Heart left ventricle (tissue), 16 donors: ENCODE measurements around the gene PALD1. TPM values are rescaled to one million over a fixed set of nuclear protein-coding genes. Genes with fewer than 3 reads are reported as not detected.
"Not testable (repeated sequence)": the region's sequence is repeated elsewhere in the genome, so short reads cannot be mapped to it uniquely, and the experiment has no call there.

Experiments
- ATAC-seq, 4 donors: fragments of 200-7000 bp; cut with Tn5 transposase; one replicate each; pipeline ENCODE4 v1.9.1; 2020 to 2022; ENCODE audit warnings: moderate library complexity in 4 of 4, mild to moderate bottlenecking in 3 of 4, moderate number of reproducible peaks in 1 of 4
- DNase-seq, 5 donors: peaks; one replicate each; pipeline ENCODE4 v3.0.0-alpha.2; 2020
- H3K27ac ChIP-seq, 12 donors: fragments of 200-600 bp; sonication (generic) in 4 of 12; one replicate each; pipeline versions ENCODE4 v1.5.0 to v1.8.0; 2016 to 2022; ENCODE audit warnings: mild to moderate bottlenecking in 2 of 12
- H3K27me3 ChIP-seq, 9 donors: fragments of 200-600 bp; sonication (generic) in 2 of 9; one replicate each; pipeline versions ENCODE4 v1.5.1 to v1.8.0; 2016 to 2022; ENCODE audit warnings: mild to moderate bottlenecking in 3 of 9
- H3K36me3 ChIP-seq, 9 donors: fragments of 200-600 bp; sonication (generic) in 2 of 9; one replicate each; pipeline versions ENCODE4 v1.5.0 to v1.8.0; 2018 to 2022; ENCODE audit warnings: mild to moderate bottlenecking in 2 of 9
- H3K4me1 ChIP-seq, 12 donors: fragments of 200-600 bp; sonication (generic) in 4 of 12; one replicate each; pipeline versions ENCODE4 v1.5.0 to v1.8.0; 2016 to 2022; ENCODE audit warnings: mild to moderate bottlenecking in 3 of 12
- H3K4me3 ChIP-seq, 12 donors: fragments of 200-600 bp; sonication (generic) in 4 of 12; one replicate each; pipeline versions ENCODE4 v1.5.0 to v1.8.0; 2017 to 2022; ENCODE audit warnings: mild to moderate bottlenecking in 9 of 12, moderate library complexity in 4 of 12
- H3K9me3 ChIP-seq, 12 donors: fragments of 200-600 bp; sonication (generic) in 4 of 12; one replicate each; pipeline versions ENCODE4 v1.5.0 to v1.8.0; 2016 to 2022; ENCODE audit warnings: mild to moderate bottlenecking in 1 of 12
- POLR2A ChIP-seq, 2 donors: fragments of 450-650 bp; IDR thresholded peaks; one replicate each; pipeline ENCODE4 v1.6.1; 2017; ENCODE audit warnings: antibody characterized with exemption in 2 of 2, mild to moderate bottlenecking in 2 of 2, moderate library complexity in 2 of 2
- WGBS, 4 donors: extraction: QIAGEN DNeasy Blood & Tissue Kit in 2 of 4; methylation state at CpG; one replicate each; pipeline versions ENCODE4 v1.1.5 to v1.1.7; 2013 to 2018; 5-methylcytosine and 5-hydroxymethylcytosine counted together
- intact Hi-C, 10 donors: fragments of 100-400 bp; cut with DNase I; formaldehyde crosslinking; loops; one replicate each; pipeline versions ENCODE4 v1.11.1 to v1.14.2; 2022
- polyA plus RNA-seq, 2 donors: library from polyadenylated mRNA; stranded (reverse); fragments of 200-250 nt; gene quantifications; one replicate each; pipeline ENCODE4 v1.2.3, GENCODE V29; 2013
- total RNA-seq, 9 donors: library from RNA; depleted of rRNA in 2 of 9; stranded (reverse); fragments of >200 nt in 2 of 9; fragmentation: NEBNext Ultra II Directional in 3 of 9; extraction: Animal tissue kit (Norgen Biotek cat#: 25700) in 3 of 9; gene quantifications; one replicate each; pipeline versions ENCODE4 v1.1.0 to v1.2.4, GENCODE V29; 2016 to 2023
- TF ChIP-seq, protein P1 (sequence below), 12 donors: fragments of 200-600 bp; sonication (generic) in 4 of 12; IDR thresholded peaks; one replicate each; pipeline versions ENCODE4 v1.5.0 to v1.8.0; 2018 to 2022; ENCODE audit warnings: antibody characterized with exemption in 12 of 12, mild to moderate bottlenecking in 5 of 12
- donor health status: ischemic (EF 13 %, LVEDD 7.1; RV severe dilation, severe dysfunction).
- donor health status: healthy with polysubstance abuse.
- donor health status: DM: no; HTN: yes; CAD: no.
- donor health status: DM: no; HTN: no; CAD: no.
- donor health status: ischemic (EF 25% LVEDD 6.9; RV normal size, moderate dysfunction).
- donor health status: ischemic (EF 25% LVEDD 5.7; RV mildly dilated, moderate dysfunction).
- donor health status: healthy.
- donor health status: DM: yes; HTN: yes; CAD: no.
- donor health status: ischemic (EF 35%, LVEDD 5.7; RV mildly dilated, moderate dysfunction).
- donor health status: nonischemic (EF 11% LVEDD 7.7; RV severe dilation, severe dysfunction).
- donor health status: DM: yes; HTN: yes; CAD: no.
- donor health status: PGD.
- donor health status: ischemic (EF 29% LVEDD 5.4; RV normal size, mild dysfunction).
- donor health status: nonischemic (EF 23%, LVEDD 6.1; RV moderate dilation, normal function).

The PALD1 gene
- total and polyA plus RNA-seq, 11 donors: 2.7 to 12.3 (median 5.5) TPM

DNA sequence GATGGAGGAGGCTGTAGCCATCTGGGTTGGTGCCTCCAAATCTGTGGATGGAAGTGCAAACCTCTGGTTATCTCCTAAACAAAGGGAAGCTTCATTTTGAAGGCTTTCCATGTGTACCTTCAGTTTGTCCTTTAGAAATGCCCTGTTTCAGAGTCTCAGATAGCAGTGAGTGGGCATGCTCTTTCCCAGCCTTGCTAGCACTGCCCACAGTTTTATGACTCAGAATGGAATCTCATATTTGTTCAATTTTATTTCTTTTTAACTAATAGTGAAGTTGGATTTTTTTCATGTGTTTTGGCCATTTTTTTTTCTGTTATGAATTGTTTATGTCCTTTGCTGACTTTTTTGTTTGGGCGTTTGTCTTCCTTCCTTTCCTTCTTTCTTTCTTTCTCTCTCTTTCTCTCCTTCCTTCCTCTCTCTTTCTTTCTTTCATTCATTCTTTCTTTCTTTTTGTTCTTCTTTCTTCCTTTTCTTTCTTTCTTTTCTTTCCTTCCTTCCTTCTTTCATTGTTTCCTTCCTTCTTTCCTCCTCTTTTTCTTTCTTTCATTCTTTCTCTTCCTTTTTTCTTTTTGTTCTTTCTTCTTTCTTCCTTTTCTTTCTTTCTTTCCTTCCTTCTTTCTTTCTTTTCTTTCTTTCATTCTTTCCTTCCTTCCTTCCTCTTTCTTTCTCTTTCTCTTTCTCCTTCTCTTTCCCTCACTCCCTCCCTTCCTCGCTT lies 98.4 kb downstream of the PALD1 start:
- DNase-seq: no peak
- Histone ChIP-seq H3K36me3 (no peaks in the 10 kb centered on the region), H3K4me3 (no peak overlapping the region), H3K27ac (peak overlapping the region in 2 of 12 donors; percentile 17 to 66), H3K4me1 (peaks cover 0 to 48% (median 16%) of the 10 kb centered on the region in 12 donors), H3K9me3 (no peaks in the 10 kb centered on the region), H3K27me3 (no peaks in the 10 kb centered on the region)
- WGBS, 4 donors: 83 to 87% (median 86%) methylated on average over 2 of the region's 2 CpGs
- TF ChIP-seq, protein P1, sequence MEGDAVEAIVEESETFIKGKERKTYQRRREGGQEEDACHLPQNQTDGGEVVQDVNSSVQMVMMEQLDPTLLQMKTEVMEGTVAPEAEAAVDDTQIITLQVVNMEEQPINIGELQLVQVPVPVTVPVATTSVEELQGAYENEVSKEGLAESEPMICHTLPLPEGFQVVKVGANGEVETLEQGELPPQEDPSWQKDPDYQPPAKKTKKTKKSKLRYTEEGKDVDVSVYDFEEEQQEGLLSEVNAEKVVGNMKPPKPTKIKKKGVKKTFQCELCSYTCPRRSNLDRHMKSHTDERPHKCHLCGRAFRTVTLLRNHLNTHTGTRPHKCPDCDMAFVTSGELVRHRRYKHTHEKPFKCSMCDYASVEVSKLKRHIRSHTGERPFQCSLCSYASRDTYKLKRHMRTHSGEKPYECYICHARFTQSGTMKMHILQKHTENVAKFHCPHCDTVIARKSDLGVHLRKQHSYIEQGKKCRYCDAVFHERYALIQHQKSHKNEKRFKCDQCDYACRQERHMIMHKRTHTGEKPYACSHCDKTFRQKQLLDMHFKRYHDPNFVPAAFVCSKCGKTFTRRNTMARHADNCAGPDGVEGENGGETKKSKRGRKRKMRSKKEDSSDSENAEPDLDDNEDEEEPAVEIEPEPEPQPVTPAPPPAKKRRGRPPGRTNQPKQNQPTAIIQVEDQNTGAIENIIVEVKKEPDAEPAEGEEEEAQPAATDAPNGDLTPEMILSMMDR (IDR thresholded peaks at IDR 0.05): no peak
- TF ChIP-seq POLR2A (IDR thresholded peaks at IDR 0.05): no peak
- intact Hi-C loops: no loop called here
- ATAC-seq: no peak

GRCh38 chr10:70578371-70578947 lies 99.9 kb downstream of the PALD1 start:
- intact Hi-C loops: no loop called here
- peak in 1 of 4 donors; percentile 59 for ATAC-seq
- no peaks in the 10 kb centered on the region for H3K36me3 ChIP-seq
- H3K27me3 ChIP-seq: no peaks in the 10 kb centered on the region
- H3K27ac ChIP-seq: peak overlapping the region in 1 of 12 donors; percentile 29
- H3K9me3 ChIP-seq: no peaks in the 10 kb centered on the region
- H3K4me1 ChIP-seq: peaks cover 0 to 48% (median 16%) of the 10 kb centered on the region in 12 donors
- no peak overlapping the region for H3K4me3 ChIP-seq
- DNase-seq: peak in 1 of 5 donors; percentile 8
- TF ChIP-seq, protein P1 (IDR thresholded peaks at IDR 0.05): no peak
- TF ChIP-seq POLR2A (IDR thresholded peaks at IDR 0.05): no peak
- WGBS, 4 donors: 55 to 62% (median 60%) methylated on average over 7 of the region's 7 CpGs

- Histone ChIP-seq H3K27ac (peak overlapping the region in 1 of 12 donors; percentile 29), H3K4me3 (no peak overlapping the region), H3K27me3 (no peaks in the 10 kb centered on the region), H3K9me3 (no peaks in the 10 kb centered on the region), H3K4me1 (peaks cover 0 to 49% (median 24%) of the 10 kb centered on the region in 12 donors), H3K36me3 (no peaks in the 10 kb centered on the region)
- ATAC-seq: no peak
- intact Hi-C loops: loop anchor here in 1 of 10 donors (10.0 kb wide), 1 partner anchor 75 kb away; no protein-coding TSS in a partner anchor
- WGBS, 4 donors: 81 to 88% (median 87%) methylated on average over 3 of the region's 3 CpGs
- DNase-seq: no peak
- TF ChIP-seq POLR2A (IDR thresholded peaks at IDR 0.05): no peak
- TF ChIP-seq, protein P1 (IDR thresholded peaks at IDR 0.05): no peak
Measured at GRCh38 chr10:70579234-70580002, 100.9 kb downstream of the PALD1 start.

- not testable (repeated sequence) for ATAC-seq, H3K27ac ChIP-seq, H3K4me3 ChIP-seq, H3K36me3 ChIP-seq, H3K27me3 ChIP-seq, H3K9me3 ChIP-seq
- intact Hi-C loops: loop anchor here in 1 of 10 donors (10.0 kb wide), 1 partner anchor 74 kb away; no protein-coding TSS in a partner anchor
- 98 to 99% (median 98%) methylated on average over 5 of the region's 5 CpGs for WGBS, 4 donors
- peak in 1 of 5 donors; percentile 7 for DNase-seq
- peaks cover 0 to 51% (median 29%) of the 10 kb centered on the region in 12 donors for H3K4me1 ChIP-seq
Measured at GRCh38 chr10:70581176-70581575, 102.6 kb downstream of the PALD1 start.
